Endothelial cell (in vitro differentiated cells): ENCODE data around the gene CYP1A2. TPM values are rescaled to one million over a fixed set of nuclear protein-coding genes. Genes with fewer than 3 reads are reported as not detected.

Experiments
- DNase-seq: peaks from one replicate; pipeline ENCODE4 v3.0.0; 2021; ENCODE audit warnings: low spot score
- H3K27ac Mint-ChIP-seq: one replicate; pipeline ENCODE4 v1.8.0; 2021; ENCODE audit warnings: mixed read lengths, inconsistent platforms; ENCODE audit not compliant: unreplicated experiment
- H3K27me3 Mint-ChIP-seq: one replicate; pipeline ENCODE4 v1.8.0; 2021; ENCODE audit warnings: mild to moderate bottlenecking, moderate library complexity, mixed read lengths, inconsistent platforms; ENCODE audit not compliant: unreplicated experiment
- H3K36me3 Mint-ChIP-seq: one replicate; pipeline ENCODE4 v1.8.0; 2021; ENCODE audit warnings: mild to moderate bottlenecking, low read depth, mixed read lengths, inconsistent platforms; ENCODE audit not compliant: unreplicated experiment
- H3K4me1 Mint-ChIP-seq: one replicate; pipeline ENCODE4 v1.8.0; 2021; ENCODE audit warnings: mild to moderate bottlenecking, mixed read lengths, inconsistent platforms; ENCODE audit not compliant: unreplicated experiment
- H3K4me3 Mint-ChIP-seq: one replicate; pipeline ENCODE4 v1.8.0; 2021; ENCODE audit warnings: mild to moderate bottlenecking, mixed read lengths, inconsistent platforms; ENCODE audit not compliant: unreplicated experiment
- H3K9me3 Mint-ChIP-seq: one replicate; pipeline ENCODE4 v1.8.0; 2021; ENCODE audit warnings: mixed read lengths, inconsistent platforms; ENCODE audit not compliant: unreplicated experiment
- CTCF ChIP-seq: fragments of 200-600 bp; sonication (generic); IDR thresholded peaks from one replicate; pipeline ENCODE4 v1.5.0; 2021; ENCODE audit warnings: antibody characterized with exemption; ENCODE audit not compliant: unreplicated experiment
- total RNA-seq: library from RNA; stranded (reverse); fragmentation: NEBNext Ultra II Directional; extraction: Animal tissue kit (Norgen Biotek cat#: 25700); gene quantifications from one replicate; pipeline ENCODE4 v1.2.1, GENCODE V29; 2021; ENCODE audit not compliant: unreplicated experiment

The CYP1A2 gene
- total RNA-seq, 1 donor from 2014 or later = not detected

GRCh38 chr15:74792227-74793016, 43.8 kb downstream of the CYP1A2 start:
- H3K36me3 Mint-ChIP-seq = peaks cover 4% of the 10 kb centered on the region
- no peak overlapping the region for H3K27ac Mint-ChIP-seq
- H3K9me3 Mint-ChIP-seq = no peaks in the 10 kb centered on the region
- H3K27me3 Mint-ChIP-seq = peaks cover 2% of the 10 kb centered on the region
- no peak overlapping the region for H3K4me3 Mint-ChIP-seq
- TF ChIP-seq CTCF = no peak
- peaks cover 31% of the 10 kb centered on the region for H3K4me1 Mint-ChIP-seq
- DNase-seq = no peak

- Mint-ChIP-seq H3K4me3 (no peak overlapping the region), H3K36me3 (peaks cover 4% of the 10 kb centered on the region), H3K27me3 (peaks cover 2% of the 10 kb centered on the region), H3K9me3 (no peaks in the 10 kb centered on the region), H3K27ac (no peak overlapping the region), H3K4me1 (peaks cover 22% of the 10 kb centered on the region)
- DNase-seq = no peak
- no peak for TF ChIP-seq CTCF
These were observed 44.7 kb downstream of the CYP1A2 start for GRCh38 chr15:74793135-74794028.

- no peaks in the 10 kb centered on the region for H3K9me3 Mint-ChIP-seq
- H3K27ac Mint-ChIP-seq = no peak overlapping the region
- TF ChIP-seq CTCF = no peak
- peaks cover 4% of the 10 kb centered on the region for H3K27me3 Mint-ChIP-seq
- peaks cover 13% of the 10 kb centered on the region for H3K4me1 Mint-ChIP-seq
- H3K4me3 Mint-ChIP-seq = no peak overlapping the region
- DNase-seq = no peak
- H3K36me3 Mint-ChIP-seq = peaks cover 4% of the 10 kb centered on the region
These were observed 45.8 kb downstream of the CYP1A2 start for GRCh38 chr15:74794248-74794969.

- TF ChIP-seq CTCF = no peak
- DNase-seq = no peak
- Mint-ChIP-seq H3K4me1 (peaks cover 8% of the 10 kb centered on the region), H3K27me3 (peaks cover 4% of the 10 kb centered on the region), H3K4me3 (no peak overlapping the region), H3K36me3 (peaks cover 4% of the 10 kb centered on the region), H3K27ac (no peak overlapping the region), H3K9me3 (no peaks in the 10 kb centered on the region)
These were observed 46.3 kb downstream of the CYP1A2 start for GRCh38 chr15:74794970-74795349.
